HepG2 (cell line): ENCODE data around the gene GP1BA. TPM values are rescaled to one million over a fixed set of nuclear protein-coding genes. Genes with fewer than 3 reads are reported as not detected.
A peak's percentile ranks its signal among the peaks of the same experiment; 100 is the strongest.

Source experiments
- ATAC-seq: fragments of 200-7000 bp; cut with Tn5 transposase; 3 replicates; pipeline ENCODE4 v1.9.1; 2020; ENCODE audit warnings: mild to moderate bottlenecking, moderate library complexity
- BruUV-seq: library from RNA; stranded (reverse); fragments of 400-500 nt; replicated peaks from 2 replicates; lab custom pipeline; 2021; lab: Mats Ljungman, UMichigan
- CTCF ChIA-PET: fragments of 300-600 bp; formaldehyde crosslinking; extraction: SDS; loops from one replicate; lab custom pipeline; 2021; ENCODE audit warnings: low total read pairs, inconsistent platforms, low intra/inter-chr PET ratio; lab: Yijun Ruan, JAX
- POLR2A ChIA-PET: fragments of 350-600 bp; sonication (Branson Sonifier 250); formaldehyde crosslinking; loops from one replicate; lab custom pipeline; 2020; ENCODE audit warnings: antibody characterized with exemption, inconsistent platforms; lab: Yijun Ruan, JAX
- DNase-seq: peaks from one replicate; pipeline ENCODE4 v3.0.0-alpha.2; 2015; ENCODE audit warnings: low spot score
- FAIRE-seq: peaks from 3 replicates; lab custom pipeline; 2011; peaks lifted over from hg19 to GRCh38; lab: Jason Lieb, UNC
- H2AFZ ChIP-seq: one replicate; pipeline ENCODE4 v1.6.1; 2011; ENCODE audit warnings: low read length, inconsistent platforms
- H3K27ac ChIP-seq: fragments of 300-600 bp; 3 replicates; pipeline ENCODE4 v1.8.0; 2011; ENCODE audit warnings: mixed run types, mild to moderate bottlenecking, mixed read lengths, low read length, inconsistent platforms; ENCODE audit not compliant: insufficient read depth; ENCODE audit errors: extremely low read length
- H3K27me3 ChIP-seq, 2 experiments: fragments of 200-600 bp in 1 of 2; 2 replicates in 1 of 2; 3 replicates in 1 of 2; pipeline versions ENCODE4 v1.6.0 to v1.8.0; 2011; ENCODE audit warnings: low read length in 2 of 2, mild to moderate bottlenecking in 2 of 2, moderate library complexity in 2 of 2, inconsistent platforms in 1 of 2; ENCODE audit not compliant: insufficient read depth in 2 of 2, control insufficient read depth in 1 of 2
- H3K36me3 ChIP-seq, 2 experiments: fragments of 200-600 bp in 1 of 2; replicated peaks in 1 of 2; 2 replicates in 1 of 2; 3 replicates in 1 of 2; pipeline versions ENCODE4 v1.5.1 to v1.8.0; 2011; ENCODE audit warnings: low read length in 2 of 2, inconsistent platforms in 1 of 2; ENCODE audit not compliant: insufficient read depth in 2 of 2, control insufficient read depth in 1 of 2
- H3K4me1 ChIP-seq: 2 replicates; pipeline ENCODE4 v1.5.1; 2012; ENCODE audit warnings: low read length, inconsistent platforms; ENCODE audit not compliant: insufficient read depth
- H3K4me2 ChIP-seq: 2 replicates; pipeline ENCODE4 v1.6.0; 2011; ENCODE audit warnings: low read depth, low read length, inconsistent platforms
- H3K4me3 ChIP-seq, 3 experiments: fragments of 200-600 bp in 1 of 3; sonication (generic), shearing (Covaris generic) in 1 of 3; replicated peaks in 1 of 3; 2 replicates each; pipeline ENCODE4 v1.5.1; 2011 to 2016; ENCODE audit warnings: low read length in 3 of 3, inconsistent platforms in 2 of 3, low read depth in 2 of 3, mild to moderate bottlenecking in 2 of 3, control low read depth in 1 of 3, mixed read lengths in 1 of 3; ENCODE audit not compliant: insufficient read depth in 1 of 3
- H3K79me2 ChIP-seq: one replicate; pipeline ENCODE4 v1.6.1; 2011; ENCODE audit warnings: low read length, inconsistent platforms; ENCODE audit not compliant: insufficient read depth
- H3K9ac ChIP-seq: 2 replicates; pipeline ENCODE4 v1.6.0; 2011; ENCODE audit warnings: mild to moderate bottlenecking, low read depth, low read length, inconsistent platforms; ENCODE audit not compliant: insufficient read depth
- H3K9me3 ChIP-seq: 2 replicates; pipeline ENCODE4 v1.5.1; 2012; ENCODE audit warnings: mild to moderate bottlenecking, low read length
- H4K20me1 ChIP-seq: 2 replicates; pipeline ENCODE4 v1.6.0; 2011; ENCODE audit warnings: inconsistent platforms, mild to moderate bottlenecking, low read length, moderate library complexity; ENCODE audit not compliant: insufficient read depth
- AGO2 ChIP-seq: fragments of 200-400 bp; formaldehyde crosslinking; optimal IDR thresholded peaks from 2 replicates; pipeline ENCODE3; 2017; ENCODE audit warnings: mild to moderate bottlenecking, low read depth, low read length, moderate library complexity
- ERF ChIP-seq: IDR thresholded peaks from 2 replicates; pipeline ENCODE4 v1.6.1; 2018; ENCODE audit warnings: missing biosample characterization, missing genetic modification reagents
- HOXD1 ChIP-seq: sonication (generic); formaldehyde crosslinking; IDR thresholded peaks from 2 replicates; pipeline ENCODE4 v1.5.0; 2020; ENCODE audit warnings: missing genetic modification reagents
- JUNB ChIP-seq: sonication (generic); formaldehyde crosslinking; IDR thresholded peaks from 2 replicates; pipeline ENCODE4 v1.8.0; 2022; ENCODE audit warnings: missing genetic modification reagents, mild to moderate bottlenecking, borderline replicate concordance
- KLF16 ChIP-seq, 2 experiments: sonication (generic) in 1 of 2; formaldehyde crosslinking in 1 of 2; IDR thresholded peaks; 2 replicates each; pipeline versions ENCODE4 v1.6.1 to v1.8.0; 2016 to 2023; ENCODE audit warnings: missing genetic modification reagents in 2 of 2, missing compliant biosample characterization in 1 of 2
- MAF1 ChIP-seq: sonication (generic); formaldehyde crosslinking; IDR thresholded peaks from 2 replicates; pipeline ENCODE4 v1.5.0; 2020; ENCODE audit warnings: missing genetic modification reagents, borderline replicate concordance
- MEF2D ChIP-seq: sonication (generic); formaldehyde crosslinking; IDR thresholded peaks from 2 replicates; pipeline ENCODE4 v1.5.1; 2020; ENCODE audit warnings: mild to moderate bottlenecking, missing genetic modification reagents
- PATZ1 ChIP-seq: sonication (generic); formaldehyde crosslinking; IDR thresholded peaks from 2 replicates; pipeline ENCODE4 v1.4.0; 2020; ENCODE audit warnings: missing genetic modification reagents
- PHF8 ChIP-seq: sonication (generic); formaldehyde crosslinking; IDR thresholded peaks from 2 replicates; pipeline ENCODE4 v1.5.0; 2020; ENCODE audit warnings: missing genetic modification reagents
- PRDM4 ChIP-seq: sonication (generic); formaldehyde crosslinking; IDR thresholded peaks from 2 replicates; pipeline ENCODE4 v1.9.0; 2021; ENCODE audit warnings: missing genetic modification reagents, borderline replicate concordance
- ZFP91 ChIP-seq: sonication (generic); formaldehyde crosslinking; IDR thresholded peaks from 2 replicates; pipeline ENCODE4 v1.9.0; 2022; ENCODE audit warnings: missing genetic modification reagents, mild to moderate bottlenecking, borderline replicate concordance
- ZNF350 ChIP-seq: sonication (generic); formaldehyde crosslinking; IDR thresholded peaks from 2 replicates; pipeline ENCODE4 v1.4.0; 2020; ENCODE audit warnings: mild to moderate bottlenecking, low read depth, missing genetic modification reagents, borderline replicate concordance
- ZNF543 ChIP-seq: sonication (generic); formaldehyde crosslinking; IDR thresholded peaks from 2 replicates; pipeline ENCODE4 v1.4.0; 2020; ENCODE audit warnings: mild to moderate bottlenecking, missing genetic modification reagents
- ZNF580 ChIP-seq: IDR thresholded peaks from 2 replicates; pipeline ENCODE4 v1.6.1; 2016; ENCODE audit warnings: low read depth, borderline replicate concordance
- ZNF605 ChIP-seq: sonication (generic); formaldehyde crosslinking; IDR thresholded peaks from 2 replicates; pipeline ENCODE4 v1.8.0; 2022; ENCODE audit warnings: mild to moderate bottlenecking, missing genetic modification reagents
- ZNF746 ChIP-seq: sonication (generic); formaldehyde crosslinking; IDR thresholded peaks from 2 replicates; pipeline ENCODE4 v1.8.0; 2022; ENCODE audit warnings: mild to moderate bottlenecking, missing genetic modification reagents
- WGBS: methylation state at CpG from one replicate; pipeline ENCODE4 v1.1.6; 2017; ENCODE audit warnings: low lambda C conversion rate; 5-methylcytosine and 5-hydroxymethylcytosine counted together
- in situ Hi-C: cut with HindIII; loops from 2 replicates; pipeline ENCODE4 v1.10.0; 2017; ENCODE audit warnings: low pct_unique_long_range_greater_than_20kb; ENCODE audit not compliant: extremely low pct_ligation_motif_present
- intact Hi-C: fragments of 100-400 bp; cut with micrococcal nuclease; formaldehyde crosslinking; loops from one replicate; pipeline ENCODE4 v1.10.0; 2022; ENCODE audit not compliant: unreplicated experiment
- polyA plus RNA-seq, 8 experiments: library from polyadenylated mRNA; depleted of rRNA in 3 of 8; stranded (reverse) in 7 of 8; unstranded in 1 of 8; fragments of >200 nt; fragmentation: Illumina TruSeq in 4 of 8; extraction: Trizol in 4 of 8; gene quantifications; 2 replicates each; pipeline versions ENCODE4 v1.2.1 to v1.2.3, GENCODE V29; 2011 to 2016; ENCODE audit warnings: low read depth in 4 of 8, missing spikeins in 1 of 8, mixed read lengths in 1 of 8; ENCODE audit not compliant: insufficient read depth in 1 of 8
- total RNA-seq, 5 experiments: library from RNA; depleted of rRNA; stranded (reverse); fragments of >200 nt; fragmentation: Illumina TruSeq; extraction: Trizol; gene quantifications; 2 replicates each; pipeline ENCODE4 v1.2.3, GENCODE V29; 2016; ENCODE audit warnings: low read depth in 1 of 5

GP1BA gene
- total and polyA plus RNA-seq, 2 of the 13 experiments (the other 11 are each of a cell fraction or from before 2014, with no cell fraction given): not detected

GRCh38 chr17:4948166-4948930 lies 16.3 kb downstream of the GP1BA start, which contains the start of gene PFN1:
Gene PFN1, minus strand, starts transcription at chr17:4948530. Its CDS starts 136 bp downstream, at chr17:4948394.
- in situ Hi-C loops: no loop called here
- Histone ChIP-seq H3K4me2 (peak within 1 kb of the TSS; percentile 84), H3K4me3 (peak within 1 kb of the TSS; percentile 93 to 100 (median 100)), H4K20me1 (peaks cover 33% of the 10 kb centered on the region), H3K9ac (peak within 1 kb of the TSS; percentile 99), H2AFZ (no peak within 1 kb of the TSS), H3K27ac (peak within 1 kb of the TSS; percentile 99), H3K9me3 (no peaks in the 10 kb centered on the region), H3K79me2 (peaks cover 50% of the 10 kb centered on the region), H3K36me3 (peaks cover 11 to 33% of the 10 kb centered on the region in 2 experiments), H3K27me3 (no peaks in the 10 kb centered on the region; a peak in 1 of 5 replicates), H3K4me1 (peaks cover 54% of the 10 kb centered on the region)
- BruUV-seq: no TSS peak
- ATAC-seq (peak; percentile 21), FAIRE-seq (peak; percentile 85), DNase-seq (peak; percentile 90)
- under 1% methylated on average over 11 of the region's 59 CpGs for WGBS
- intact Hi-C loops: no loop called here
- POLR2A ChIA-PET: interaction anchor here (0.6 to 10.0 kb wide), 8 partner anchors 9 to 152 kb away, joined by 3 to 273 read pairs (median 8); partner anchors contain the start of genes INCA1, KIF1C, PSMB6 and RNF167
- CTCF ChIA-PET: no interaction called here
- 0 out of 2 replicates have a peak, but pooled peaks have one; percentile 30 for TF ChIP-seq PRDM4
- no peak for TF ChIP-seq ZNF580 (CRISPR knock-in tag)
- TF ChIP-seq ZNF350: no peak; the same call in 1 of the 2 replicates
- no peak for TF ChIP-seq KLF16 (CRISPR knock-in tag; IDR thresholded peaks at IDR 0.05)
- TF ChIP-seq PHF8 (CRISPR knock-in tag): peak; percentile 69
- TF ChIP-seq ZFP91 (CRISPR knock-in tag): peak; percentile 74
- no peak for TF ChIP-seq ZNF543 (CRISPR knock-in tag)
- no peak for TF ChIP-seq JUNB (CRISPR knock-in tag)
- TF ChIP-seq MEF2D (CRISPR knock-in tag): no peak
- TF ChIP-seq ZNF746 (CRISPR knock-in tag): peak; percentile 54; the same call in 1 of the 2 replicates
- peak; percentile 49 for TF ChIP-seq PATZ1 (CRISPR knock-in tag)
- TF ChIP-seq AGO2: peak; percentile 87
- 0 out of 2 replicates have a peak, but pooled peaks have one; percentile 10 for TF ChIP-seq ZNF605 (CRISPR knock-in tag)
- peak; percentile 75 for TF ChIP-seq HOXD1 (CRISPR knock-in tag)
- TF ChIP-seq MAF1 (CRISPR knock-in tag): 0 out of 2 replicates have a peak, but pooled peaks have one; percentile 37
- no peak for TF ChIP-seq ERF (CRISPR knock-in tag)
